MM.1S (cell line): Measurements from ENCODE around the gene STXBP1.

ENCODE experiments used
- DNase-seq: peaks from one replicate; pipeline ENCODE4 v3.0.0-alpha.2; 2015
- H2AFZ ChIP-seq: fragments of 300-600 bp; sonication (generic); 2 replicates; pipeline ENCODE4 v1.6.0; 2016; ENCODE audit warnings: antibody characterized with exemption, low read length
- H3F3A ChIP-seq: fragments of 300-600 bp; sonication (generic); 2 replicates; pipeline ENCODE4 v1.6.1; 2016; ENCODE audit warnings: mild to moderate bottlenecking, antibody characterized with exemption, low read length, moderate library complexity, mixed read lengths; ENCODE audit not compliant: insufficient read depth
- H3K27ac ChIP-seq: fragments of 300-600 bp; sonication (generic); 2 replicates; pipeline ENCODE4 v1.5.1; 2016; ENCODE audit warnings: mild to moderate bottlenecking, low read length
- H3K27me3 ChIP-seq: fragments of 300-600 bp; sonication (generic); replicated peaks from 2 replicates; pipeline ENCODE4 v1.6.0; 2016; ENCODE audit warnings: low read length; ENCODE audit not compliant: insufficient read depth
- H3K36me3 ChIP-seq: fragments of 300-600 bp; sonication (generic); replicated peaks from 2 replicates; pipeline ENCODE4 v1.6.1; 2016; ENCODE audit warnings: mild to moderate bottlenecking, low read length, mixed read lengths; ENCODE audit not compliant: insufficient read depth
- H3K4me1 ChIP-seq: fragments of 300-600 bp; sonication (generic); 2 replicates; pipeline ENCODE4 v1.6.1; 2016; ENCODE audit warnings: low read length, mixed read lengths
- H3K4me2 ChIP-seq: fragments of 300-600 bp; sonication (generic); 2 replicates; pipeline ENCODE4 v1.6.0; 2016; ENCODE audit warnings: low read depth, low read length
- H3K4me3 ChIP-seq: fragments of 300-600 bp; sonication (generic); 2 replicates; pipeline ENCODE4 v1.5.1; 2016; ENCODE audit warnings: low read length, mixed read lengths
- H3K79me2 ChIP-seq: fragments of 300-600 bp; sonication (generic); 2 replicates; pipeline ENCODE4 v1.6.1; 2016; ENCODE audit warnings: mixed run types, low read length, mixed read lengths
- H3K9ac ChIP-seq: fragments of 300-600 bp; sonication (generic); 2 replicates; pipeline ENCODE4 v1.6.1; 2016; ENCODE audit warnings: low read length, mixed read lengths
- H3K9me2 ChIP-seq: fragments of 300-600 bp; sonication (generic); replicated peaks from 2 replicates; pipeline ENCODE4 v1.6.1; 2016; ENCODE audit warnings: mild to moderate bottlenecking, low read length, mixed read lengths; ENCODE audit not compliant: insufficient read depth
- H3K9me3 ChIP-seq: fragments of 300-600 bp; sonication (generic); replicated peaks from 2 replicates; pipeline ENCODE4 v1.6.1; 2016; ENCODE audit warnings: mild to moderate bottlenecking, low read length, mixed read lengths; ENCODE audit not compliant: insufficient read depth
- H4K20me1 ChIP-seq: fragments of 300-600 bp; sonication (generic); 2 replicates; pipeline ENCODE4 v1.6.1; 2016; ENCODE audit warnings: mild to moderate bottlenecking, low read length, moderate library complexity, mixed read lengths; ENCODE audit not compliant: insufficient read depth
- CTCF ChIP-seq: fragments of 300-600 bp; sonication (generic); IDR thresholded peaks from 2 replicates; pipeline ENCODE4 v1.5.1; 2016; ENCODE audit warnings: antibody characterized with exemption, low read length, mixed read lengths
- EZH2 ChIP-seq: fragments of 300-600 bp; sonication (generic); optimal IDR thresholded peaks from 2 replicates; pipeline ENCODE3; 2017; ENCODE audit warnings: low read depth, mild to moderate bottlenecking, antibody characterized with exemption, low read length, mixed read lengths
- EZH2phosphoT487 ChIP-seq: fragments of 300-600 bp; sonication (generic); IDR thresholded peaks from 2 replicates; pipeline ENCODE4 v1.6.1; 2018; ENCODE audit warnings: antibody characterized with exemption, low read length

STXBP1 gene

GRCh38 chr9:127651697-127652610, 39.9 kb downstream of the STXBP1 start:
- no peak overlapping the region for H2AFZ ChIP-seq
- no peak overlapping the region for H3K4me2 ChIP-seq

GRCh38 chr9:127652733-127653132, 40.7 kb downstream of the STXBP1 start:
- H2AFZ ChIP-seq = no peak overlapping the region
- no peaks in the 10 kb centered on the region for H3K4me1 ChIP-seq
- H4K20me1 ChIP-seq = no peaks in the 10 kb centered on the region
- no peaks in the 10 kb centered on the region for H3K9me2 ChIP-seq
- no peaks in the 10 kb centered on the region for H3K79me2 ChIP-seq
- no peak overlapping the region for H3K4me3 ChIP-seq
- H3K27me3 ChIP-seq = no peaks in the 10 kb centered on the region
- no peaks in the 10 kb centered on the region for H3K9me3 ChIP-seq
- H3K9ac ChIP-seq = no peak overlapping the region
- TF ChIP-seq EZH2phosphoT487 (no peak), CTCF (no peak), EZH2 (no peak)
- no peak for DNase-seq
- H3F3A ChIP-seq = no peaks in the 10 kb centered on the region
- no peak overlapping the region for H3K4me2 ChIP-seq
- no peak overlapping the region for H3K27ac ChIP-seq
- no peaks in the 10 kb centered on the region for H3K36me3 ChIP-seq

More at GRCh38 chr9:127651697-127652610, 39.9 kb downstream of the STXBP1 start:
- no peaks in the 10 kb centered on the region for H3K9me2 ChIP-seq
- no peak overlapping the region for H3K4me3 ChIP-seq
- H3K9ac ChIP-seq = no peak overlapping the region
- H3K4me1 ChIP-seq = no peaks in the 10 kb centered on the region
- H3F3A ChIP-seq = no peaks in the 10 kb centered on the region
- TF ChIP-seq CTCF (no peak), EZH2phosphoT487 (no peak), EZH2 (no peak)
- DNase-seq = no peak
- H3K79me2 ChIP-seq = no peaks in the 10 kb centered on the region
- H3K9me3 ChIP-seq = no peaks in the 10 kb centered on the region
- no peak overlapping the region for H3K27ac ChIP-seq
- no peaks in the 10 kb centered on the region for H4K20me1 ChIP-seq
- no peaks in the 10 kb centered on the region for H3K27me3 ChIP-seq
- H3K36me3 ChIP-seq = no peaks in the 10 kb centered on the region

- H3K9me2 ChIP-seq = no peaks in the 10 kb centered on the region
- no peaks in the 10 kb centered on the region for H3K9me3 ChIP-seq
- no peaks in the 10 kb centered on the region for H3K27me3 ChIP-seq
- no peak for DNase-seq
- TF ChIP-seq CTCF (no peak), EZH2 (no peak), EZH2phosphoT487 (no peak)
- H3K4me2 ChIP-seq = no peak overlapping the region
- no peaks in the 10 kb centered on the region for H3F3A ChIP-seq
- H3K79me2 ChIP-seq = no peaks in the 10 kb centered on the region
- no peak overlapping the region for H3K4me3 ChIP-seq
- H4K20me1 ChIP-seq = no peaks in the 10 kb centered on the region
- no peak overlapping the region for H2AFZ ChIP-seq
- no peaks in the 10 kb centered on the region for H3K36me3 ChIP-seq
- H3K9ac ChIP-seq = no peak overlapping the region
- H3K4me1 ChIP-seq = no peaks in the 10 kb centered on the region
- no peak overlapping the region for H3K27ac ChIP-seq
Observed at GRCh38 chr9:127654619-127655018, 42.5 kb downstream of the STXBP1 start.
